Cardiac fibroblast (primary cell): ENCODE data around the gene DNALI1.
"Not testable (repeated sequence)": the region's sequence is repeated elsewhere in the genome, so short reads cannot be mapped to it uniquely, and the experiment has no call there.

ENCODE experiments used
- DNase-seq, 2 donors: peaks; one replicate each; pipeline versions ENCODE4 v3.0.0 to v3.0.0-alpha.2; 2010; ENCODE audit warnings: low read depth in 2 of 2
- H3K4me3 ChIP-seq, 2 donors: replicated peaks in 1 of 2; 1 replicate in 1 of 2; 2 replicates in 1 of 2; pipeline ENCODE4 v1.5.1; 2011; ENCODE audit warnings: low read depth in 2 of 2, low read length in 2 of 2, mild to moderate bottlenecking in 2 of 2, moderate library complexity in 1 of 2
- CTCF ChIP-seq: IDR thresholded peaks from one replicate; pipeline ENCODE4 v1.5.1; 2011; ENCODE audit warnings: low read depth, mild to moderate bottlenecking, low read length, inconsistent platforms

The DNALI1 gene

GRCh38 chr1:37556712-37557196 is at the start of gene DNALI1:
TSS of gene DNALI1 (plus strand) at chr1:37556940. CDS start at chr1:37556995, 55 bp downstream.
- DNase-seq, result peak; percentile 92 to 96
- H3K4me3 ChIP-seq, result peak within 1 kb of the TSS; percentile 47 to 53
- no peak for TF ChIP-seq CTCF

DNA sequence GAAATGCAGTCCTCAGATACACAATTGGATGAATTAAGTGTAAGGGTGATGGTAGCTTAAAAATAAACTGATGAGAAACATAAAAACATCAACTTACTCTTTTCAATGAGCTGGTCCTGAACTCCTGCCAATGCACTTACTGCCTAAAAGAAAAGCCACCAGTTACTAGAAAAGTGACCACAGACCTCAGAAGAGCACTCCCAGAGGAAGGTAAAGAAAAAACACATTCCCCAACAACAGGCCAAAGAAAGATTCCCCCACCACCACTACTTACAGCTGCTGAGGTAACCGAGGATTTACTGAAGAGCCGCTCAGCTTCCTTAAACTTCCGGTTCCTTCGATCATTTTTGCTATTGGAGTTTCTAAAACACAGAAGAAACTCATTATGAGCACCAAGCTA is 47.6 kb upstream of the DNALI1 start:
- peak; percentile 32 for TF ChIP-seq CTCF
- no peak overlapping the region for H3K4me3 ChIP-seq
- DNase-seq, result peak in 1 of 2 donors; percentile 29

DNA sequence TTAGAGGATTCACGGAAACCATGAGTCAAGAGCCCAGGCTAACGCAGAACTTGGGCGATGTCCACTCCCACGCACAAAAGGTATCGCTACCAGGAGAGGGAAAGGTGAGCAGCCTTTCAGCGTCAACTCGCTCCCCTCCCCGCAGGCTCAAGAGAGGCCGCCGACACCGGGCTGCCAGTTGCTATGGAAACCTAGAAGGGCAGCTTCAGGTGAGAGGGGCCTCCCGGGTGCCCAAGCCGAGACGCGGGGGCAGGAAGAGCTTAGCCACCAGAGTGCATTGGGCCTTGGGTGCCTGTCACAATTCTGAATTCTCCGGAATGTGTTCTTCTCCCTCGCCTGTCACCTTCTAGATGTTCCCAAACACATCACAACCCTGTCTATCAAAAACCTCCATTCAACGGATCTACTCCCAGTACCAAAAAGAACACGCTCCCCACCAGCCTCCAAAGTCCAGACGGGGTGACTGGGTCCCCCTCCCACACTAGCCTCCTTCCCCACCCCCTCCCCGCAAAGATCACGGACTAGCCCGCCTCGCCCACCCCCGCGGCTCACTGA is 42.9 kb upstream of the DNALI1 start:
- DNase-seq, result peak in 1 of 2 donors; percentile 24
- peak overlapping the region; percentile 67 to 82 for H3K4me3 ChIP-seq
- no peak for TF ChIP-seq CTCF

DNA sequence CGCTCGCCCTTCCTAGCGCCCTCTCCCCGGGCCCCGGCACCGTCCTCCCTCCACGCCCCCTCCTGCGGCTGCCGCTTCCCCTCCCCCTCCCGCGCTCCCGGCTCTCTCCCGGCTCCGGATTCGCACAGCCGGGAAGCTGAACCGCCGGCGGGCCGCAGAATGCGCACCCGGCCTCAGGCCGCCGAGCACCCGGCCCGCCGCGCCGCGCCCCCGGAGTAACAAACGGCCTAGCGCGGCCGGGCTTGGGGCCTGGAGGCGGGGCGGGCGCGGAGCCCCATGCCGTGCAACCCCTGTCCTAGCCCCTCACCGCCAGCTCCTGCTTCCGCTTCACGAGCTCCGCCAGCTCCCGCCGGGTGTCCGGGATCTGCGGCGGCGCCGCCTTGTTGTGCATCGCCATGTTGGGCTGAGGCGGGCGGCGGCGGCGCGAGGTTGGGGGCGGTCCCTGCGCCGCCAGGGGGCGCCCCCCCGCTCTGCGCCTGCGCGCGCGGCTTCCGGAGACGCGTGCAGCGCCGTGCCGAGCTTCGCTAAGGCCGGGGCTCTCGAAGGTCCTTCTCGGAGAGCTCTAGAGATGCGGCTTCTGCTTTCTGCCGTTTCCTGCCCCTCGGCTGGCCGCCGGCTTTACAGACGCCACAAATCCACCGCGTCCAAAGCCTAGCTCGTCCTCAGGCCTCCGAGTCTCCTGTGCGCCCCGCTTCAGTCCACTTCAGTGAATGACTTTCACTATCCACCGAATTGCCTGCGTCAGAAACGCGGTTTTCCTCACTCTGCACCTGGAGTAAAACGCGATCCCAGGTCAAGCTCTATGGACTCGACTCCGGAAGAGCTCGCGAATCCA is 42.2 kb upstream of the DNALI1 start, which contains the start of gene MEAF6:
Gene MEAF6, minus strand, starts transcription at position 417 of the 835 bp plus-strand sequence. Its CDS starts 20 bp downstream, at position 397.
- peak; percentile 80 to 86 for DNase-seq
- no peak for TF ChIP-seq CTCF
- peak within 1 kb of the TSS; percentile 67 to 82 for H3K4me3 ChIP-seq

GRCh38 chr1:37515185-37516034 is 41.3 kb upstream of the DNALI1 start:
- no peak for DNase-seq
- no peak for TF ChIP-seq CTCF
- H3K4me3 ChIP-seq, result peak overlapping the region; percentile 67 to 82

DNA sequence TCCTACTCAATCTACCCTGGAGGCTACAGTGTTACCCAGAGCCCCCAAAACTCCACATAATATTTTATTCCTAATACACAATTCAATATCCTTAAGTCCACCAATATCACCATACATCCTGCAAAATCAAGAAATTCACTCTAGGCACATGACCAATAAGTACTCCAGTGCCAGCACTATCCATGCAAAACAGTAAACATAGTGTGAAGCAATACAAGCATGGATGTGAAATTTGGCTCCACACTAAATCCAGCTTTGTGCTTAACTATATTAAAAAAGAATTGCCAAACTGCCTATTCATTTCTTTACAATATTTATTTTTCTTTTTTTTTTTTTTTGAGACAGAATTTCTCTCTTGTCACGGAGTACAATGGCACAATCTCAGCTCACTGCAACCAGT is 39.2 kb upstream of the DNALI1 start:
- no peak overlapping the region for H3K4me3 ChIP-seq
- TF ChIP-seq CTCF, result no peak

DNA sequence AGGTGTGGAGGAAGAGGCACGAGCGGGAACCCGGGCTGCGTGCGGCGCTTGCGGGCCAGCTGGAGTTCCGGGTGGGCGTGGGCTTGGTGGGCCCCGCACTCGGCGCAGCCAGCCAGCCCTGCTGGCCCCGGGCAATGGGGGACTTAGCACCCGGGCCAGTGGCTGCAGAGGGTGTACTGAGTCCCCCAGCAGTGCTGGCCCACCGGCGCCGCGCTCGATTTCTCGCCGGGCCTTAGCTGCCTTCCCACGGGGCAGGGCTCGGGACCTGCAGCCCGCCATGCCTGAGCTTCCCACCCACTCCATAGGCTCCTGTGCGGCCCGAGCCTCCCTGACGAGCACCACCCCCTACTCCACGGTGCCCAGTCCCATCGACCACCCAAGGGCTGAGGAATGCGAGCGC is 38.5 kb upstream of the DNALI1 start:
- not testable (repeated sequence) for H3K4me3 ChIP-seq, DNase-seq

More for the DNA sequence above, 39.2 kb upstream of the DNALI1 start:
- DNase-seq, result no peak

- H3K4me3 ChIP-seq, DNase-seq: not testable (repeated sequence)
These were observed 37.8 kb upstream of the DNALI1 start for GRCh38 chr1:37518929-37519328.
